Left ventricle myocardium inferior (tissue), 1 donor: Measurements from ENCODE around the gene YAE1. TPM values are rescaled to one million over a fixed set of nuclear protein-coding genes. Genes with fewer than 3 reads are reported as not detected.
A peak's percentile ranks its signal among the peaks of the same experiment; 100 is the strongest.

Experiments used
- DNase-seq: peaks from one replicate; pipeline ENCODE4 v3.0.0-alpha.2; 2020
- H3K27ac ChIP-seq: fragments of 200-600 bp; replicated peaks from 2 replicates; pipeline ENCODE4 v1.8.0; 2021
- H3K27me3 ChIP-seq: fragments of 200-600 bp; 2 replicates; pipeline ENCODE4 v1.8.0; 2021; ENCODE audit warnings: low read depth
- H3K36me3 ChIP-seq: fragments of 200-600 bp; 2 replicates; pipeline ENCODE4 v1.8.0; 2021
- H3K4me1 ChIP-seq: fragments of 200-600 bp; 2 replicates; pipeline ENCODE4 v1.8.0; 2021
- H3K4me3 ChIP-seq: fragments of 200-600 bp; 2 replicates; pipeline ENCODE4 v1.8.0; 2021; ENCODE audit warnings: mild to moderate bottlenecking, moderate library complexity
- H3K9me3 ChIP-seq: fragments of 200-600 bp; replicated peaks from 2 replicates; pipeline ENCODE4 v1.8.0; 2021
- CTCF ChIP-seq: fragments of 200-600 bp; IDR thresholded peaks from 2 replicates; pipeline ENCODE4 v1.8.0; 2021; ENCODE audit warnings: antibody characterized with exemption, mild to moderate bottlenecking, borderline replicate concordance
- intact Hi-C: fragments of 100-400 bp; cut with micrococcal nuclease; formaldehyde crosslinking; loops from one replicate; pipeline ENCODE4 v1.11.0; 2022
- total RNA-seq: library from RNA; stranded (reverse); fragmentation: NEBNext Ultra II Directional; extraction: Animal tissue kit (Norgen Biotek cat#: 25700); gene quantifications from one replicate; pipeline ENCODE4 v1.2.1, GENCODE V29; 2021
- donor health status: DM: no; HTN: yes; CAD: no; lungs with severe emphysema.

YAE1 gene
- total RNA-seq, 1 donor from 2014 or later, result 18.6 TPM

- no peak overlapping the region for H3K4me3 ChIP-seq
- no peaks in the 10 kb centered on the region for H3K36me3 ChIP-seq
- TF ChIP-seq CTCF, result no peak
- peaks cover 35% of the 10 kb centered on the region for H3K4me1 ChIP-seq
- H3K27ac ChIP-seq, result peak overlapping the region; percentile 30
- no peaks in the 10 kb centered on the region for H3K9me3 ChIP-seq
- H3K27me3 ChIP-seq, result no peaks in the 10 kb centered on the region
- DNase-seq, result no peak
- intact Hi-C loops, result no loop called here
Measured at GRCh38 chr7:39606941-39607340, 40.7 kb downstream of the YAE1 start.

GRCh38 chr7:39607865-39608264, 41.7 kb downstream of the YAE1 start:
- no peaks in the 10 kb centered on the region for H3K9me3 ChIP-seq
- H3K27me3 ChIP-seq, result no peaks in the 10 kb centered on the region
- TF ChIP-seq CTCF, result no peak
- intact Hi-C loops, result no loop called here
- H3K4me1 ChIP-seq, result peaks cover 35% of the 10 kb centered on the region
- DNase-seq, result no peak
- H3K4me3 ChIP-seq, result no peak overlapping the region
- no peak overlapping the region for H3K27ac ChIP-seq
- no peaks in the 10 kb centered on the region for H3K36me3 ChIP-seq

- no peak overlapping the region for H3K4me3 ChIP-seq
- no peaks in the 10 kb centered on the region for H3K9me3 ChIP-seq
- intact Hi-C loops, result no loop called here
- H3K4me1 ChIP-seq, result peaks cover 35% of the 10 kb centered on the region
- no peaks in the 10 kb centered on the region for H3K27me3 ChIP-seq
- H3K27ac ChIP-seq, result peak overlapping the region; percentile 78
- no peak for DNase-seq
- TF ChIP-seq CTCF, result no peak
- H3K36me3 ChIP-seq, result no peaks in the 10 kb centered on the region
Measured at GRCh38 chr7:39608278-39608677, 42.1 kb downstream of the YAE1 start.

GRCh38 chr7:39609113-39609934, 43.1 kb downstream of the YAE1 start:
- Histone ChIP-seq H3K27me3 (no peaks in the 10 kb centered on the region), H3K4me1 (peaks cover 35% of the 10 kb centered on the region), H3K27ac (peak overlapping the region; percentile 78), H3K9me3 (no peaks in the 10 kb centered on the region), H3K36me3 (no peaks in the 10 kb centered on the region), H3K4me3 (peak overlapping the region; percentile 64)
- DNase-seq, result peak; percentile 33
- intact Hi-C loops, result no loop called here
- TF ChIP-seq CTCF, result peak; percentile 33

- H3K27ac ChIP-seq, result peak overlapping the region; percentile 78
- TF ChIP-seq CTCF, result no peak
- no peak for DNase-seq
- intact Hi-C loops, result no loop called here
- H3K4me3 ChIP-seq, result peak overlapping the region; percentile 64
- H3K4me1 ChIP-seq, result peaks cover 35% of the 10 kb centered on the region
- no peaks in the 10 kb centered on the region for H3K27me3 ChIP-seq
- no peaks in the 10 kb centered on the region for H3K36me3 ChIP-seq
- no peaks in the 10 kb centered on the region for H3K9me3 ChIP-seq
Measured at GRCh38 chr7:39609935-39610263, 43.7 kb downstream of the YAE1 start.
